SHP77 treated with DMSO at 0.1 percent for 48 hours (cell line): ENCODE measurements around the gene TMEM17.
A peak's percentile ranks its signal among the peaks of the same experiment; 100 is the strongest.
"Not testable (repeated sequence)": the region's sequence is repeated elsewhere in the genome, so short reads cannot be mapped to it uniquely, and the experiment has no call there.

ENCODE experiments used
- DNase-seq: peaks from one replicate; lab custom pipeline; 2025; lab: John Stamatoyannopoulos, UW

TMEM17 gene

GRCh38 chr2:62505750-62506420 is at the start of gene TMEM17:
Gene TMEM17, minus strand, starts transcription at chr2:62506195. Its CDS starts 66 bp downstream, at chr2:62506129.
- DNase-seq: peak; percentile 82

- DNase-seq: no peak
These were observed 48.4 kb upstream of the TMEM17 start for GRCh38 chr2:62554440-62554839.

- no peak for DNase-seq
These were observed 44.5 kb upstream of the TMEM17 start for GRCh38 chr2:62550461-62550860.

GRCh38 chr2:62547854-62548253 is 41.9 kb upstream of the TMEM17 start:
- no peak for DNase-seq

GRCh38 chr2:62545261-62545660 is 39.3 kb upstream of the TMEM17 start:
- DNase-seq: no peak

- DNase-seq: no peak
These were observed 34.6 kb upstream of the TMEM17 start for GRCh38 chr2:62540408-62541168.

- no peak for DNase-seq
These were observed 33.8 kb upstream of the TMEM17 start for GRCh38 chr2:62539606-62540407.

- DNase-seq: no peak
These were observed 32.8 kb upstream of the TMEM17 start for GRCh38 chr2:62538756-62539155.

GRCh38 chr2:62537814-62538213 is 31.8 kb upstream of the TMEM17 start:
- no peak for DNase-seq

- no peak for DNase-seq
These were observed 31.0 kb upstream of the TMEM17 start for GRCh38 chr2:62536873-62537547.

GRCh38 chr2:62535521-62535920 is 29.5 kb upstream of the TMEM17 start:
- not testable (repeated sequence) for DNase-seq

GRCh38 chr2:62531594-62531993 is 25.6 kb upstream of the TMEM17 start:
- DNase-seq: no peak

GRCh38 chr2:62529758-62530157 is 23.8 kb upstream of the TMEM17 start:
- DNase-seq: no peak

GRCh38 chr2:62527478-62528210 is 21.6 kb upstream of the TMEM17 start:
- DNase-seq: no peak

- DNase-seq: no peak
These were observed 20.8 kb upstream of the TMEM17 start for GRCh38 chr2:62526531-62527381.

GRCh38 chr2:62525549-62526269 is 19.7 kb upstream of the TMEM17 start:
- no peak for DNase-seq

GRCh38 chr2:62524293-62524941 is 18.4 kb upstream of the TMEM17 start:
- DNase-seq: no peak

- DNase-seq: not testable (repeated sequence)
These were observed 15.1 kb upstream of the TMEM17 start for GRCh38 chr2:62521061-62521460.

- DNase-seq: no peak
These were observed 6.4 kb upstream of the TMEM17 start for GRCh38 chr2:62512384-62512783.
